ENCODE data around the gene TLK2.

DNA sequence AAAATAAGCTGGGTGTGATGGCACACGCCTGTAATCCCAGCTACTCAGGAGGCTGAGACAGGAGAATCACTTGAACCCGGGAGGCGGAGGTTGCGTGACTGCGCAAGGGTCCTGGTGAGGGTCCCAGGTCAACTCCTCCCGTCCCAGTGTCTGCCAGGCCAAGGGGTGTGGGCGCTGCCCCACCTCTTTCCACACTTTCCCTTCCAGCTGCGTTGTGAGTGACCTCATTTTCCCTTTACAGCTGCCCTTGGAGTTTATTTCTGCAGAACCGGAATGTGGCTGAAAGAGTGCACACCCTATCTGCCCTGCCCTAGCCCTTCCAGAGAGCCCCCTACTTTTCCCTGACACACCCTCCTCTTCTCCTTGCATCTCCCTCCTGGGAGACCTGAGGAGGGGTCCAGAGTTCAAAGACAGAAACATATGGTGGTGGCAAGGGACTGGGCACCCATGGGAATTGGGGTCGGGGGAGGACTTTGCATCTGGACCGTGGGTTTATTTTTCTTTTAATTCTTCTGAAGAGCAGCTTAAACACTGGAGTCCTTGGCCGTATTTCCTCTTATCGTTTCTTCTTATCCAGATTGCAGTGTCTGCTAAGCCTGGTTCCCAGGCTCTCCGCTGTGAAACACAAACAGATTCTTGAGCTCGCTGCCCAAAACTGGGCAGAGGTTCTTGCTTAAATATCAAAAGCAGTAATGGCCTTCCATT is 169.8 kb downstream of the TLK2 start:
- TF ChIP-seq KLF16 (tag by site-specific recombination; IDR thresholded peaks at IDR 0.05) = no peak
- TF ChIP-seq, protein P1, sequence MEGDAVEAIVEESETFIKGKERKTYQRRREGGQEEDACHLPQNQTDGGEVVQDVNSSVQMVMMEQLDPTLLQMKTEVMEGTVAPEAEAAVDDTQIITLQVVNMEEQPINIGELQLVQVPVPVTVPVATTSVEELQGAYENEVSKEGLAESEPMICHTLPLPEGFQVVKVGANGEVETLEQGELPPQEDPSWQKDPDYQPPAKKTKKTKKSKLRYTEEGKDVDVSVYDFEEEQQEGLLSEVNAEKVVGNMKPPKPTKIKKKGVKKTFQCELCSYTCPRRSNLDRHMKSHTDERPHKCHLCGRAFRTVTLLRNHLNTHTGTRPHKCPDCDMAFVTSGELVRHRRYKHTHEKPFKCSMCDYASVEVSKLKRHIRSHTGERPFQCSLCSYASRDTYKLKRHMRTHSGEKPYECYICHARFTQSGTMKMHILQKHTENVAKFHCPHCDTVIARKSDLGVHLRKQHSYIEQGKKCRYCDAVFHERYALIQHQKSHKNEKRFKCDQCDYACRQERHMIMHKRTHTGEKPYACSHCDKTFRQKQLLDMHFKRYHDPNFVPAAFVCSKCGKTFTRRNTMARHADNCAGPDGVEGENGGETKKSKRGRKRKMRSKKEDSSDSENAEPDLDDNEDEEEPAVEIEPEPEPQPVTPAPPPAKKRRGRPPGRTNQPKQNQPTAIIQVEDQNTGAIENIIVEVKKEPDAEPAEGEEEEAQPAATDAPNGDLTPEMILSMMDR (tag by site-specific recombination; IDR thresholded peaks at IDR 0.05) = no peak
- TF ChIP-seq HOXA7 (CRISPR knock-in tag; IDR thresholded peaks at IDR 0.05; ENCODE audit: borderline replicate concordance) = no peak

All from HEK293 (cell line).